Hematopoietic multipotent progenitor cell treated with erythropoietin and hydrocortisone succinate and interleukin-3 and kit ligand, for 8 days (in vitro differentiated cells): ENCODE data around the gene EDC4.
A peak's percentile ranks its signal among the peaks of the same experiment; 100 is the strongest.
"Not testable (repeated sequence)": the region's sequence is repeated elsewhere in the genome, so short reads cannot be mapped to it uniquely, and the experiment has no call there.

Experiments
- DNase-seq: peaks from one replicate; pipeline ENCODE4 v3.0.0-alpha.2; 2015

The EDC4 gene

GRCh38 chr16:67872631-67873434, at the start of gene EDC4:
Gene EDC4, plus strand, starts transcription at chr16:67873052. Its CDS starts 210 bp downstream, at chr16:67873262.
- DNase-seq: peak; percentile 76

GRCh38 chr16:67825119-67825518, 47.7 kb upstream of the EDC4 start:
- no peak for DNase-seq

GRCh38 chr16:67825906-67826305, 46.9 kb upstream of the EDC4 start:
- no peak for DNase-seq

- no peak for DNase-seq
Observed at GRCh38 chr16:67828651-67829050, 44.2 kb upstream of the EDC4 start.

- peak; percentile 41 for DNase-seq
Observed at GRCh38 chr16:67833030-67833414, 39.8 kb upstream of the EDC4 start.

GRCh38 chr16:67833415-67834241, 39.2 kb upstream of the EDC4 start:
- peak; percentile 90 for DNase-seq

GRCh38 chr16:67834242-67834614, 38.6 kb upstream of the EDC4 start:
- no peak for DNase-seq

- DNase-seq: not testable (repeated sequence)
Observed at GRCh38 chr16:67837190-67837589, 35.7 kb upstream of the EDC4 start.

GRCh38 chr16:67837811-67838210, 35.0 kb upstream of the EDC4 start:
- no peak for DNase-seq

- no peak for DNase-seq
Observed at GRCh38 chr16:67841198-67841815, 31.5 kb upstream of the EDC4 start.

GRCh38 chr16:67841816-67842508, 30.9 kb upstream of the EDC4 start, which contains the start of gene THAP11:
Gene THAP11, plus strand, starts transcription at chr16:67842320. Its CDS starts 235 bp downstream, at chr16:67842555.
- DNase-seq: peak; percentile 97

GRCh38 chr16:67842509-67843342, 30.1 kb upstream of the EDC4 start:
- DNase-seq: peak; percentile 61

- DNase-seq: no peak
Observed at GRCh38 chr16:67843343-67843765, 29.5 kb upstream of the EDC4 start.

GRCh38 chr16:67844497-67844896, 28.4 kb upstream of the EDC4 start:
- no peak for DNase-seq

- no peak for DNase-seq
Observed at GRCh38 chr16:67845291-67846062, 27.4 kb upstream of the EDC4 start.

- DNase-seq: no peak
Observed at GRCh38 chr16:67846063-67846319, 26.9 kb upstream of the EDC4 start.

GRCh38 chr16:67846320-67847063, 26.4 kb upstream of the EDC4 start, which contains the start of gene NUTF2:
Gene NUTF2, plus strand, starts transcription at chr16:67846933. Its CDS starts 18,198 bp downstream, at chr16:67865131.
- peak; percentile 95 for DNase-seq

GRCh38 chr16:67847064-67847861, 25.6 kb upstream of the EDC4 start, which contains the start of gene CENPT:
Gene CENPT, minus strand, starts transcription at chr16:67847693. Its CDS starts 13,834 bp downstream, at chr16:67833859.
- peak; percentile 87 for DNase-seq

- DNase-seq: no peak
Observed at GRCh38 chr16:67848118-67848517, 24.7 kb upstream of the EDC4 start.
